GM10266 (cell line): ENCODE measurements around the gene CSF2.
A peak's percentile ranks its signal among the peaks of the same experiment; 100 is the strongest.

Source experiments
- DNase-seq: peaks from one replicate; pipeline ENCODE4 v3.0.0; 2012; ENCODE audit errors: extremely low spot score
- CTCF ChIP-seq: IDR thresholded peaks from 2 replicates; pipeline ENCODE4 v1.5.1; 2012; ENCODE audit warnings: mild to moderate bottlenecking, low read depth; ENCODE audit not compliant: control insufficient read depth, insufficient read depth; ENCODE audit errors: missing control alignments

CSF2 gene

GRCh38 chr5:132059043-132059695, 14.4 kb upstream of the CSF2 start:
- DNase-seq = no peak

GRCh38 chr5:132059696-132060500, 13.7 kb upstream of the CSF2 start:
- DNase-seq = no peak
- no peak for TF ChIP-seq CTCF

More at GRCh38 chr5:132059043-132059695, 14.4 kb upstream of the CSF2 start:
- TF ChIP-seq CTCF = no peak

- no peak for TF ChIP-seq CTCF
Observed at GRCh38 chr5:132060501-132061161, 13.0 kb upstream of the CSF2 start, which contains the start of gene IL3. Gene IL3, plus strand, starts transcription at chr5:132060655. Its CDS starts 52 bp downstream, at chr5:132060707.

GRCh38 chr5:132063090-132063911, 10.3 kb upstream of the CSF2 start:
- peak; percentile 74 for DNase-seq
- TF ChIP-seq CTCF = peak; percentile 96

More at GRCh38 chr5:132060501-132061161, 13.0 kb upstream of the CSF2 start, which contains the start of gene IL3:
- no peak for DNase-seq

GRCh38 chr5:132064140-132064539, 9.4 kb upstream of the CSF2 start:
- no peak for DNase-seq
- no peak for TF ChIP-seq CTCF

GRCh38 chr5:132064738-132065331, 8.8 kb upstream of the CSF2 start:
- DNase-seq = peak; percentile 77
- peak; percentile 92 for TF ChIP-seq CTCF
